ENCODE data around the gene GUCY2D.
A peak's percentile ranks its signal among the peaks of the same experiment; 100 is the strongest.
"Not testable (repeated sequence)": the region's sequence is repeated elsewhere in the genome, so short reads cannot be mapped to it uniquely, and the experiment has no call there.

The GUCY2D gene

GRCh38 chr17:8019166-8019565 lies 16.8 kb downstream of the GUCY2D start:
- no peak for DNase-seq

- no peak for DNase-seq
Measured at GRCh38 chr17:8019665-8020650, 17.5 kb downstream of the GUCY2D start.

- DNase-seq: no peak
Measured at GRCh38 chr17:8020776-8021564, 18.6 kb downstream of the GUCY2D start.

GRCh38 chr17:8021565-8022359 lies 19.3 kb downstream of the GUCY2D start:
- no peak for DNase-seq

- DNase-seq: no peak
Measured at GRCh38 chr17:8022360-8023003, 20.1 kb downstream of the GUCY2D start.

GRCh38 chr17:8024161-8024560 lies 21.7 kb downstream of the GUCY2D start:
- not testable (repeated sequence) for DNase-seq

- no peak for DNase-seq
Measured at GRCh38 chr17:8025176-8025911, 22.9 kb downstream of the GUCY2D start.

- no peak for DNase-seq
Measured at GRCh38 chr17:8029121-8029520, 26.7 kb downstream of the GUCY2D start.

GRCh38 chr17:8031261-8031661 lies 28.8 kb downstream of the GUCY2D start:
- DNase-seq: no peak

GRCh38 chr17:8031950-8032349 lies 29.5 kb downstream of the GUCY2D start:
- DNase-seq: no peak

GRCh38 chr17:8032442-8032841 lies 30.0 kb downstream of the GUCY2D start:
- DNase-seq: no peak

- no peak for DNase-seq
Measured at GRCh38 chr17:8038954-8039610, 36.7 kb downstream of the GUCY2D start, which contains the start of gene ALOX15B. TSS of gene ALOX15B (plus strand) at chr17:8039059. CDS start at chr17:8039156, 97 bp downstream.

GRCh38 chr17:8039611-8040168 lies 37.3 kb downstream of the GUCY2D start:
- DNase-seq: no peak

- peak; percentile 16 for DNase-seq
Measured at GRCh38 chr17:8041249-8041928, 39.0 kb downstream of the GUCY2D start.

- no peak for DNase-seq
Measured at GRCh38 chr17:8041979-8042378, 39.6 kb downstream of the GUCY2D start.

GRCh38 chr17:8044819-8045810 lies 42.7 kb downstream of the GUCY2D start:
- no peak for DNase-seq

- DNase-seq: no peak
Measured at GRCh38 chr17:8046306-8046928, 44.0 kb downstream of the GUCY2D start.
